Measurements from ENCODE around the gene SORL1-AS1.
"Not testable (repeated sequence)": the region's sequence is repeated elsewhere in the genome, so short reads cannot be mapped to it uniquely, and the experiment has no call there.

SORL1-AS1 gene

GRCh38 chr11:121486054-121486453, 33.3 kb upstream of the SORL1-AS1 start:
- H3K27me3 Mint-ChIP-seq (ENCODE audit: unreplicated experiment): peaks cover 3% of the 10 kb centered on the region
- H3K36me3 Mint-ChIP-seq (ENCODE audit: unreplicated experiment): no peaks in the 10 kb centered on the region
- H3K4me1 Mint-ChIP-seq (ENCODE audit: low read depth, unreplicated experiment): peaks cover 9% of the 10 kb centered on the region
- no peak overlapping the region for H3K4me3 Mint-ChIP-seq (ENCODE audit: unreplicated experiment)
- TF ChIP-seq CTCF (IDR thresholded peaks at IDR 0.05; ENCODE audit: partially characterized antibody, unreplicated experiment): no peak
- no peak for DNase-seq
- H3K27ac Mint-ChIP-seq (ENCODE audit: unreplicated experiment): no peak overlapping the region
- H3K9me3 Mint-ChIP-seq (ENCODE audit: unreplicated experiment): peaks cover 6% of the 10 kb centered on the region

- Mint-ChIP-seq H3K9me3 (ENCODE audit: unreplicated experiment) (peaks cover 8% of the 10 kb centered on the region), H3K36me3 (ENCODE audit: unreplicated experiment) (no peaks in the 10 kb centered on the region), H3K4me3 (ENCODE audit: unreplicated experiment) (no peak overlapping the region), H3K4me1 (ENCODE audit: low read depth, unreplicated experiment) (peaks cover 9% of the 10 kb centered on the region), H3K27me3 (ENCODE audit: unreplicated experiment) (peaks cover 3% of the 10 kb centered on the region), H3K27ac (ENCODE audit: unreplicated experiment) (no peak overlapping the region)
- no peak for DNase-seq
- no peak for TF ChIP-seq CTCF (IDR thresholded peaks at IDR 0.05; ENCODE audit: partially characterized antibody, unreplicated experiment)
These were observed 32.4 kb upstream of the SORL1-AS1 start for GRCh38 chr11:121485216-121485615.

GRCh38 chr11:121483805-121484480, 31.2 kb upstream of the SORL1-AS1 start:
- H3K36me3 Mint-ChIP-seq (ENCODE audit: unreplicated experiment): no peaks in the 10 kb centered on the region
- peaks cover 3% of the 10 kb centered on the region for H3K27me3 Mint-ChIP-seq (ENCODE audit: unreplicated experiment)
- peaks cover 15% of the 10 kb centered on the region for H3K4me1 Mint-ChIP-seq (ENCODE audit: low read depth, unreplicated experiment)
- no peak for TF ChIP-seq CTCF (IDR thresholded peaks at IDR 0.05; ENCODE audit: partially characterized antibody, unreplicated experiment)
- H3K27ac Mint-ChIP-seq (ENCODE audit: unreplicated experiment): no peak overlapping the region
- no peak for DNase-seq
- H3K9me3 Mint-ChIP-seq (ENCODE audit: unreplicated experiment): peaks cover 8% of the 10 kb centered on the region
- H3K4me3 Mint-ChIP-seq (ENCODE audit: unreplicated experiment): no peak overlapping the region

GRCh38 chr11:121482231-121483129, 29.7 kb upstream of the SORL1-AS1 start:
- TF ChIP-seq CTCF (IDR thresholded peaks at IDR 0.05; ENCODE audit: partially characterized antibody, unreplicated experiment): no peak
- Mint-ChIP-seq H3K36me3 (ENCODE audit: unreplicated experiment) (no peaks in the 10 kb centered on the region), H3K9me3 (ENCODE audit: unreplicated experiment) (peaks cover 8% of the 10 kb centered on the region), H3K27me3 (ENCODE audit: unreplicated experiment) (peaks cover 6% of the 10 kb centered on the region), H3K4me3 (ENCODE audit: unreplicated experiment) (no peak overlapping the region), H3K4me1 (ENCODE audit: low read depth, unreplicated experiment) (peaks cover 22% of the 10 kb centered on the region), H3K27ac (ENCODE audit: unreplicated experiment) (no peak overlapping the region)
- no peak for DNase-seq

GRCh38 chr11:121481484-121482230, 28.9 kb upstream of the SORL1-AS1 start:
- H3K27me3 Mint-ChIP-seq (ENCODE audit: unreplicated experiment); H3K27ac Mint-ChIP-seq (ENCODE audit: unreplicated experiment); H3K36me3 Mint-ChIP-seq (ENCODE audit: unreplicated experiment); H3K9me3 Mint-ChIP-seq (ENCODE audit: unreplicated experiment); H3K4me3 Mint-ChIP-seq (ENCODE audit: unreplicated experiment); DNase-seq: not testable (repeated sequence)
- peaks cover 15% of the 10 kb centered on the region for H3K4me1 Mint-ChIP-seq (ENCODE audit: low read depth, unreplicated experiment)

Measured in glutamatergic neuron (in vitro differentiated cells).